ENCODE data around the gene CETN3.

CETN3 gene

GRCh38 chr5:90342576-90342975 lies 67.0 kb downstream of the CETN3 start:
- no peaks in the 10 kb centered on the region for H3K9me3 ChIP-seq (replicated peaks in 1 of 2; ENCODE audit: control insufficient read depth in 2 of 2, insufficient read depth in 1 of 2, low read depth in 1 of 2, low read length in 2 of 2)
- no peak overlapping the region for H3K27ac ChIP-seq (replicated peaks; ENCODE audit: low read length)
- H3K14ac ChIP-seq (ENCODE audit: low read length): no peak overlapping the region
- no peak overlapping the region for H2AFZ ChIP-seq (ENCODE audit: low read length)
- no peak overlapping the region for H3K4me2 ChIP-seq (ENCODE audit: insufficient read depth, low read length, poor library complexity, severe bottlenecking)
- H3K79me1 ChIP-seq (ENCODE audit: low read depth, low read length): no peaks in the 10 kb centered on the region
- H3K4ac ChIP-seq (ENCODE audit: low read length): no peak overlapping the region
- no peak overlapping the region for H2BK5ac ChIP-seq (ENCODE audit: low read length)
- H3K9ac ChIP-seq (ENCODE audit: low read depth, low read length, poor library complexity): no peak overlapping the region
- H3K27me3 ChIP-seq (ENCODE audit: control insufficient read depth in 3 of 3, insufficient read depth in 3 of 3, low read depth in 1 of 3, low read length in 3 of 3): no peaks in the 10 kb centered on the region
- no peaks in the 10 kb centered on the region for H3K36me3 ChIP-seq (replicated peaks in 1 of 2; ENCODE audit: control insufficient read depth in 2 of 2, insufficient read depth in 2 of 2, low read length in 2 of 2)
- H4K8ac ChIP-seq (ENCODE audit: low read depth, low read length): no peak overlapping the region
- no peak overlapping the region for H2BK120ac ChIP-seq (ENCODE audit: low read depth, low read length)
- H2AK5ac ChIP-seq (ENCODE audit: low read depth, low read length): no peak overlapping the region
- no peak overlapping the region for H3K23ac ChIP-seq (ENCODE audit: low read depth, low read length, poor library complexity)
- H2BK12ac ChIP-seq (ENCODE audit: low read length): no peak overlapping the region
- no peak overlapping the region for H3K4me3 ChIP-seq (ENCODE audit: low read length in 2 of 2)
- WGBS, 2 donors (ENCODE audit: extremely low coverage in 2 of 2, insufficient read length in 2 of 2, insufficient replicate concordance in 1 of 2): no CpG with 5 or more reads among the region's 6 CpGs
- H2BK15ac ChIP-seq (ENCODE audit: low read length): no peak overlapping the region
- no peak overlapping the region for H3K18ac ChIP-seq (ENCODE audit: low read length)
- no peak for DNase-seq (ENCODE audit: low spot score)
- H3K4me1 ChIP-seq (ENCODE audit: control insufficient read depth in 2 of 2, insufficient read depth in 1 of 2, low read depth in 1 of 2, low read length in 2 of 2): no peaks in the 10 kb centered on the region
- H4K91ac ChIP-seq (ENCODE audit: low read depth, low read length, poor library complexity): no peak overlapping the region

Data from neuronal stem cell (in vitro differentiated cells).